Femur (tissue), 1 donor: Measurements from ENCODE around the gene ALDH7A1.
"Not testable (repeated sequence)": the region's sequence is repeated elsewhere in the genome, so short reads cannot be mapped to it uniquely, and the experiment has no call there.

Experiments
- DNase-seq: peaks from one replicate; pipeline ENCODE4 v3.0.0-alpha.2; 2017

Gene ALDH7A1

DNA sequence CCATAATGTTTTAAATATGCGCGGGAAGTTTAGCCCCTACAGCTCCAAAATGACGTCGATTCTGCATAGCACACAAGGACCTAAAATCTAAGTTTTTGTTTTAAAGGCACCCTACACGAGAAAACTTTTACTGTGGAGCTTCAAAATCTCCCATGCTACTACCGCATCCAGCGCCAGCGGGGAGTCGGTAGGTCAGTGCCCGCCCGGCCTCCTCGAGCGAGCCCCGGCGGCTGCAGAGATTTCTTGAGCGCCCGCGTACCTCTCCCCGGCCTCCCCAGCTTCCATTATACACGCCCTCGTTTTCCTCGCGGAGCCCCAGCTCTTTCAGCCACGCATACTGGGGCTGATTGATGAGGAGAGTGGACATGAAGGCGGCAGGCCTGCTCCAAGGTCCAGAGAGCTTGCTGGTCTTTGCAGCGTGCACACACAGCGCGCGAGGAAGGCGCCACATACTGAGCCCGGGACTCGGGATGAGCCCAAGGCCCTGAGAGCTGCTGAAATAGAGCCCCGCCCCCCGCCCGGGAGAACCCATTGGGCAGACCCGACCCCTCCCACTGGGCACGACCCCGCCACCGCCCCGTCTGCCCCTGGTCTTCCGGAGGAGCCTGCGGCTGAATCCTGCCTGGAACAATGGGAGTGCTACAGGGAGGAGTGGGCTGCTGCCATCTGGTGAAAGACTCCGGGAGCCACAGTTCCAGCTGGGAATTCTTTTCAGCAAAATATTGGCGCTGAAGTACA lies at the start of gene ALDH7A1:
Gene ALDH7A1, minus strand, starts transcription at position 472 of the 738 bp plus-strand sequence. Its CDS starts 21 bp downstream, at position 451.
- peak; percentile 97 for DNase-seq

DNA sequence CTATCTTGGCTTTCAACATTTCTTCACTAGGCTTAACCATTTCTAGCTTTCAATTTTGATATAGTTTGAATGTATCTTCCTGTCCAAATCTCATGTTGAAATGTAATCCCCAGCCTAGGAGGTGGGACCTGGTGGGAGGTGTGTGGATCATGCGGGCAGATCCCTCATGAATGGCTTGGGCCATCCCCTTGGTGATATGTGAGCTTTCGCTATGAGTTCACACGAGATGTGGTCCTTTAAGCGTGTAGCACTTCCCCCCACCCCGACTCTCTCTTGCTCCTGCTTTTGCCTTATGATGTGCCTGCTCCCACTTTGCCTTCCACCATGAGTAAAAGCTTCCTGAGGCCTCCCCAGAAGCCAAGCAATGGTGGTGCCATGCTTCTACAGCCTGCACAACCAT lies 46.4 kb upstream of the ALDH7A1 start:
- no peak for DNase-seq

DNA sequence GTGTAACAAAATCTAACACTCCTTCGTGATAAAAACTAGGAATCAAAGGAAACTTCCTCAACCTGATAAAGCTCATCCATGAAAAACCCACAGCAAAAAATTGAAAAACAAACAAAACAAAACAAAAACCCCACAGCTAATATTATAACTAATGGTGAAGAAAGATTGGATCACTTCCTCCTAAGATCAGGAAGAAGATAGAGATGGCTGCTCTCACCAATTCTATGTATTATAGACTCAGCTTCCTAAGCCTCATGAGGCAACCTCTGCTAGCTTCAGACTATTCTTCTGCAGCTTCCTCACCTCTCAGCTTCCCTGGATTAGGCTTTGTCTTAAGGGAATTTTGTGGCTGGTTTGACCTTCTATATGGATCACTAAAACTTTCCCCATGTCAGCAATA lies 45.8 kb upstream of the ALDH7A1 start:
- no peak for DNase-seq

DNA sequence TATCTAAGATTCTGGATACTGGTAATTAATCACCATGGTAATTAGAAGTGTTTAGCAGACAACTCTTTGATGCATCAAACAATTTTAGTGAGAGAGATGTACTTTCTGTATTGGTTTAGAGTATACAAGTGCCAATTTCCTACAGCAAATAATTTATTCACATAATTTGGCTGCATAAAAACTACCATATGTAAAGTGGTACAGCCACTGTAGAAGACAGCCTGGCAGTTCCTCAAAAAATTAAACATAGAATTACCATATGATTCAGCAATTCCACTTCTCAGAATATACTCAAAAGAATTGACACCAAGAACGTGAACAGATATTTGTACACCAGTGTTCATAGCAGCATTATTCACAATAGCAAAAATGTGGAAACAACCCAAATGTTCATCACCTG lies 41.9 kb upstream of the ALDH7A1 start:
- DNase-seq = no peak

DNA sequence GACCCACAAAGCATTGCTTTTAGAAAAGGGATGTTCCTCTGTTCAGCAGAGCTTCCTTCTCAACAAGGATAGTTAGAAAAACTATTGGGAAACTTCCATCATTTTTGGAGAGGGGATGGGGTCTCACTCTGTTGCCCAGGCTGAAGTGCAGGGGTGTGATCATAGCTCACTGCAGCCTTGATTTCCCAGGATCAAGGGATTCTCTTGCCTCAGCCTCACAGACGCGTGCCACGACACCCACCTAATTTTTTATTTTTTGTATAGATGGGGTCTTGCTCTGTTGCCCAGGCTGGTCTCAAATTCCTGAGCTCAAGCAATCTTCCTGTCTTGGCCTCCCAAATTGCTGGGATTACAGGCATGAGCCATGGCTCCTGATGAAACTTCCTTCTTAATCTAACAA lies 40.6 kb upstream of the ALDH7A1 start:
- no peak for DNase-seq

DNA sequence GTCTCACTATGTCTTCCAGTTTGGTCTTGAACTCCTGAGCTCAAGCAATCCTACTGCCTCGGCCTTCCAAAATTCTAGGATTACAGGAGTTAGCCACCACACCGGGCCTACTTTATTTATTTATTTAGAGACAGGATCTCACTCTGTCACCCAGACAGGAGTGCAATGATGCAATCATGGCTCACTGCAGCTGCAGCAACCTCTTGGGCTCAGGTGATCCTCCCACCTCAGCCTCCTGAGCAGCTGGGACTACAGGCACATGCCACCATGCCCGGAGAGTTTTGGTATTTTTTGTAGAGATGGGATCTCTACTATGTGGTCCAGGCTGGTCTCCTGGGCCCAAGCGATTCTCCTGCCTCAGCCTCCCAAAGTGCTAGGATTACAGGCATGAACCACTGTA lies 38.5 kb upstream of the ALDH7A1 start:
- no peak for DNase-seq

DNA sequence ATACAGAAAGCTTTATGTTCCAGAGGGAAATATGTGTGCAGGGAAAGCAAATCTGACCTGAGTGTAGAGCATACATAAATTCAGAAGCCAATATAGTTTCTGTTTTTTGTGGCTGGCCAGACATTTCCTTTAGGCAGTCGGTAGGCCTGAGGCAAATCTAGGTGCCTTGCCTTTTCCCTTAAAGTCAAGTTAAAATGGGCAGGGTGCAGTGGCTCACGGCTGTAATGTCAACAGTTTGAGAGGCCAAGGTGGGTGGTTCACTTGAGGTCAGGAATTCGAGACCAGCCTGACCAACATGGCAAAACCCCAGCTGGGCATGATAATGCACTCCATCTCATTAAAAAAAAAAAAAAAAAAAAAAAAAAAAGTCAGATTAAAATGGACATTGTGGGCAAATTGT lies 36.9 kb upstream of the ALDH7A1 start:
- DNase-seq = no peak

DNA sequence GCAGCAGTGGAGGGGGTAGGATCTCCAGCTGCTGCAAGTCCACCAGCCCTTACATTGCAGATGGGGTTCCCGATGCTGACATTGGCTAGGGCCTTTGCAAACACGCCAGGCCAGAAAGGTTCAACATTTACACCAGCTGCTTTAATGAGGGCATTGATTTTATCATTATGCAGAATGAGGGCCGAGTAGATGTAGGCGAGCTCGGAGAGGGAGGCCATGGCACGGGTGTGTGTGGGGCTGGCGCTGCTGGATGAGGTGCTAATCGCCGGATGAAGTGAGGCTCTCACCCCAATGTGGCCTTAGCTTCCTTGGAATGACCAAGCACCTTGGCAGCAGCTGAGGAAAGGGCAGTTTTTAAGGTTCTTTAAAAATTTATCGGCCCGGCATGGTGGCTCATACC lies 33.1 kb upstream of the ALDH7A1 start:
- no peak for DNase-seq

DNA sequence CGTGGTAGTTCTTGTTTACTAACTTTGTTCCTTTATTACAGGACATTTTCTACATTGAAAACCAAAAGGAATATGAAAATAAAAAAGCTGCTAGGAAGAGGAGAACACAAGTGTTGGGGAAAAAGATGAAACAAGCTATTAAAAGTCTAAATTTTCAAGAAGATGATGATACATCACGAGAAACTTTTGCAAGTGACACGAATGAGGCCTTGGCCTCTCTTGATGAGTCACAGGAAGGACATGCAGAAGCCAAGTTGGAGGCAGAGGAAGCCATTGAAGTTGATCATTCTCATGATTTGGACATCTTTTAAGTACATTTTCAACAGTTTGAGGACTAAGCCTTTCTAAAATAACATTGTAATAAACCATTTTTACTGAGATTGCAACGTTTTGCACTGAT lies 29.5 kb upstream of the ALDH7A1 start:
- no peak for DNase-seq

DNA sequence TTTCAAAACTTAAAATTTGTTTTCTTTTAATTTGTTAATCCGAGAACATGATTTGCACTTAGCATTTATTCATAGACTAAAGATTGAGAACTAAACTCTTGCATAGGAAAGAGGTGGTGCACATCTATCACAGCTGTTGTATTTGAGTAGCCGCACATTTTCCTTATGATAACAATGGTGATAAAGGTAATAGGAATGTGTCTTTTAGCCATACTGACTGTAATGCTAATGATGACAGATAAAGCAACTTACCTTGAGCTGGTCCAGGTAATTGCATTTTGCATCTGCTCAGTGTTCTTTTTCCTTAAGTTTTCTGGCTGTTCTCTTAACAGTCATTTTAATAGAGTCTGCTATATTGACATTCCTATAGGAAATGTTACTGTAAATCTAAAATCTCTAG lies 24.8 kb upstream of the ALDH7A1 start:
- DNase-seq = no peak

DNA sequence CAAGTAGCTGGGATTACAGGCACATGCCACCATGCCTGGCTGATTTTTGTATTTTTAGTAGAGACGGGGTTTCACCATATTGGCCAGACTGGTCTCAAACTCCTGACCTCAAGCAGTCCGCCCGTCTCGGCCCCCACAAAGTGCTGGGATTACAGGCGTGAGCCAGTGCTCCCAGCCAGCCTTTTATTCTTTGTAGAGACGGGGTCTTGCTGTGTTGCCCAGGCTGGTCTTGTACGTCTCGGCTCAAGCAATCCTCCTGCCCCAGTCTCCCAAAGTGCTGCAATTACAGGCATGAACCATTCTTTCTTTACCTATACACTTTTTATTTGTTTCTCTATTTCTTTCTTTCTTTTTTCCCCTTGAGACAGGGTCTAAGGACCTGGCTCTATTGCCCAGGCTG lies 22.6 kb upstream of the ALDH7A1 start:
- not testable (repeated sequence) for DNase-seq

DNA sequence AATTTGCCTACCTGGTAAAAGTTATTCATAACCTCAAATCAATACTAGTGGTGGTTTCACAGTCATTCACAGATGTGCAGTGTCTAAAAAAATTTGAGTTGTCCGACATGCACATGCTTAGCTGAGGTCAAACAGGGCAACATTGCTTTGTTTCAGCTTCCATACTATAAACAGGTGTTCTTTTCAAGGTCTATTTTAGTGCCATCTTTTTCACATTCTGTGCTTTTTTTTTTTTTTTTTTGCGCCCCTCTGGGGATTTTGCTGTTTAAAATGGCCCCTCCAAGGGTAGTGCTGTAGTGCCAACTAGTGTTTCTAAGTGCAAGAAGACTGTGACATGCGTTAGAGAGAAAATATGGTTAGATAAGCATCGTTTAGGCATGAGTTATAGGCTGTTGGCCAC lies 20.3 kb upstream of the ALDH7A1 start:
- DNase-seq = no peak

DNA sequence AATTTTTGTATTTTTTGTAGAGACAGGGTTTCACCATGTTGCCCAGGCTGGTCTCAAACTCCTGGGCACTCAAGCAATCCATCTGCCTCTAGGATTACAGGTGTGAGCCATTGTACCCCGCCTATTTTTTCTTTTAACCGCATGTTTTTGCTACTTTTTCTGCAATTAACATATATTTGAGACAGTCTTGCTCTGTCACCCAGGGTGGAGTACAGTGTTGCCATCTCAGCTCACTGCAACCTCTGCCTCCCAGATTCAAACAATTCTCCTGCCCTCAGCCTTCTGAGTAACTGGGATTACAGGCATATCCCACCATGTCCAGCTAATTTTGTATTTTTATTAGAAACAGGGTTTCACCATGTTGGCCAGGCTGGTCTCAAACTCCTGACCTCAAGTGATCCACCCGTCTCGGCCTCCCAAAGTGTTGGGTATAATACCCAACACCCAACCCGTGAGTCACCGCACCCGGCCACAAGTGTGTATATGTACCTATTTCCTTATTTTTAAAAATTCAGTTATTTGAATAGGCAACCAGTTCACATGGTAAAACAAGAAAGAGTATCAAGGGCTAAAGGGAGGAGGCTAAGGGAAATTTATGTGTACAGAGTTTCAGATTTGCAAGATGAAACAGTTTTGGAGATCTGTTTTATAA lies 19.0 kb upstream of the ALDH7A1 start:
- no peak for DNase-seq

DNA sequence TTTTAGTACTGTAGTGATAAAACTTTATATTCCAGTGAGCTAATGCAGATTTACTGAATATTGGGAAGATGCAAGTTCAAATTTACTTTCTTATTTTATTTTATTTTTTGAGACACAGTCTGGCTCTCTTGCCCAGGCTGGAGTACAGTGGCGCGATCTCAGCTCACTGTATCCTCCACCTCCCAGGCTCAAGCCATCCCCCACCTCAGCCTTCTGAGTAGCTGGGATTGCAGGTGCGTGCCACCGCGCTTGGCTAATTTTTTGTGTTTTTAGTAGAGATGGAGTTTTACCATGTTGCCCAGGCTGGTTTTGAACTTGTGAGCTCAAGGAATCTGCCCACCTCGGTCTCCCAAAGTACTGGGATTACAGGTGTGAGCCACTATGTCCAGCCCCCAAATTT lies 15.6 kb upstream of the ALDH7A1 start:
- no peak for DNase-seq

DNA sequence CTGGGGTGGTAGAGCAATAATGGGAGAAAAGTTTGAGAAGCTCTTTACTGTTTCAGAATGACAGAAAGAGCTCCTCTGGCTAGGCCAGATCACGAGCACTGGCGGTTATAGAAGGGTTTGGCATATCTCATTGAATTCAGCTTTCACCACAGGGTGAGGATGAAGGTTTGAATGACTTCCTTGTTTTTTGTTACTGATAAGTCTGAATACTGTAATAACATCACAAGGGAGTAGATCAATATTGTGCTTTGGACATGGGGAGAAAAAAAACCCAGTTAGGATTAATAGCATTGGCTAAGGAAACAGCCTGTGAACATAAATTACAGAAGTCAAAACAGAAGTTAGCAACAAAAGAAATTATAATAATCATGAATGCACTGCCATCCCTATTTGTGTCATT lies 15.1 kb upstream of the ALDH7A1 start:
- DNase-seq = no peak

DNA sequence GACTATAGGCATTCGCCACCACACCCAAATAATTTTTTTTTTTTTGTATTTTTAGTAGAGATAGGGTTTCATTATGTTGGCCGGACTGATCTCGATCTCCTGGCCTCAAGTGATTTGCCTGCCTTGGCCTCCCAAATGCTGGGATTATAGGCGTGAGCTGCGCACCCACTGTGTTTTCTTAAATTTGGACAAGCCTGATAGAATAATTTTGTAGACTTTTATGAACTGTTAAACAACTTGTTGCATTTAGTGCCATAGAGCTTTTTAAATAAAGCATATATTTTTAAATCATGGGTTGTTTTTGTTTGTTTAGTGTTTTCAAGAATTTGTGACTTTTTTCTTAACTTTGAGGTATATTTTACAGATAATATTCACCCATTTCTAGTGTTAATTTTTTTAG lies 10.5 kb upstream of the ALDH7A1 start:
- no peak for DNase-seq

DNA sequence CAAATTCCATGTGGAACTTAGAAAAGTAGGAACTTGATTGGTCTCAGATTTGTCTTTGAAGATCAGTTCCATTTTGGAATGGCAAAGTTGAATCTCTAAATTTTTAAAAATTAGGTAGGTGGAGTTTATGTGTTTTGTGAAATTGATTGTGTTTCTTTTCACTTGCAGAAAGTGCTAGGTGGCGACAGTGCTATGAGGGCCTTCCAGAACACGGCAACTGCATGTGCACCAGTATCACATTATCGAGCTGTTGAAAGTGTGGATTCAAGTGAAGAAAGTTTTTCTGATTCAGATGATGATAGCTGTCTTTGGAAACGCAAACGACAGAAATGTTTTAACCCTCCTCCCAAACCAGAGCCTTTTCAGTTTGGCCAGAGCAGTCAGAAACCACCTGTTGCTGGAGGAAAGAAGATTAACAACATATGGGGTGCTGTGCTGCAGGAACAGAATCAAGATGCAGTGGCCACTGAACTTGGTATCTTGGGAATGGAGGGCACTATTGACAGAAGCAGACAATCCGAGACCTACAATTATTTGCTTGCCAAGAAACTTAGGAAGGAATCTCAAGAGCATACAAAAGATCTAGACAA lies 8.5 kb upstream of the ALDH7A1 start:
- no peak for DNase-seq

DNA sequence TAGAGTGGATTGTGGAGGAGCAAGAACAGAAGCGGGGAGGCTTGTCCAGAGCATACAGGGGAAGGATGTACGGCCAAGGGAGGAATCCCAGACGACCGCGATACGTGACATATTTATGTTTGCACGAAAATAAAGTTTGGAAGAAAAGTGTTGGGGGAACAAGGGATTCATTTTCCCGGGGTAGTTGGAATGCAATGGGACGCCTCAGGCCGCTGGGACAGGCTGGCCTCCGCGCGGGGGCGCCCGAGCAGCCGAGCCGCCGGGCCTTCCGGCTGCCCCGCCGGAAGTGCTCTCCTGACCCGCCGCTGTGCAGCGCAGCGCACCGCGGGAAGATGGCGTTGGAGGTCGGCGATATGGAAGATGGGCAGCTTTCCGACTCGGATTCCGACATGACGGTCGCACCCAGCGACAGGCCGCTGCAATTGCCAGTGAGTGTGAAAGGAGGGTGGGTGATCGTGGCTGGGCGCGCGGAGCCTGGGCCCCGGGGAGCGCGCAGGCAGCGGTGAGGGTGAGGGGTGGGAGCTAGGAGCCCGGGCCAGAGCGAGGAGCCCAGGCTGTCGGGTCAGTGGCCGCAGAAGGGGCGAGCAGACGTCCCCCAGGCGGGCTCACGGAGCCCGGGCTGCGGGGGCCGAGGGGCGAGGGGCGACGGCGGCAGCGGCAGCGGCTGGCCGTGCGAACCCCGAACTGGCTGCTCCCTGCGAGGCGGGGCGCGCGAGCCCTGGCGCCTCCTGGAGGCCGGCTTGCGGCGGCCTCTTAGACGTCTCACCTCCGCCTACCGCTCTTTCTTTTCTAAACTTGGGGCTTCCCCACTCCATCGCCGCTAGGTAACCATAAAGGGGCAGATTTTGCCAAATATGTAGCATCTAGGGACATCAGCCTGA lies 5.9 kb upstream of the ALDH7A1 start, which contains the start of gene PHAX:
Gene PHAX, plus strand, starts transcription at position 317 of the 881 bp plus-strand sequence. Its CDS starts 16 bp downstream, at position 333.
- DNase-seq = peak; percentile 89

DNA sequence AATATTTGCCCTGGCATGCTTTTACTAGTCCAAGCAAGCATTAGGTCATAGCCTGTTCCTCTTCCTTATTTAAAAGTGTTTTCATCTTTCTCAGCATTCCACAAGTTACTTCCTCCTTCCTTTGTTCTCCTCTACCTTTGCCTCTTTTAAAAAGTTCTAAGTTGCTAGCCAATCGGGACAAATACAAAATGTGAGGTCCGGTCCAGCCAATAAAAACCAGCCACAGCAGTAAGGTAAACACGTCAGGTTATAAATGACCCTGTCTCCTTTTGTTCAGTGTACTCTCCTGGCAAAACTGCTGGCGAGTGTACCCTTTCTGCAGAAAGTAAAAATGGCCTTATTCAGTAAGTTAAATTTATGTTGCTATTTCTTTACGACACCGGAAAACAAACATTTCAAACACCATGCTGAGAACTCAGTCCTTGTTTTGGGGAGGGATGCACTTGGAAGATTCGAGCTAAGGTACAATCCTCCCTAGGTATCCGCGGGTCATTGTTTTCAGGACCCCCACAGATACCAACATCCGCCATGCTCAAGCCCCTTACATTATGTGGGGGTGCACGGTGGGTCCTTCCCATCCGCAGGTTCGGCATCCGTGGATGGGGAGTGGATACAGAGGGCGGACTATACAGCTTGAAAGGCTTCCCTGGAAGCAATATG lies 5.1 kb upstream of the ALDH7A1 start:
- DNase-seq = not testable (repeated sequence)

DNA sequence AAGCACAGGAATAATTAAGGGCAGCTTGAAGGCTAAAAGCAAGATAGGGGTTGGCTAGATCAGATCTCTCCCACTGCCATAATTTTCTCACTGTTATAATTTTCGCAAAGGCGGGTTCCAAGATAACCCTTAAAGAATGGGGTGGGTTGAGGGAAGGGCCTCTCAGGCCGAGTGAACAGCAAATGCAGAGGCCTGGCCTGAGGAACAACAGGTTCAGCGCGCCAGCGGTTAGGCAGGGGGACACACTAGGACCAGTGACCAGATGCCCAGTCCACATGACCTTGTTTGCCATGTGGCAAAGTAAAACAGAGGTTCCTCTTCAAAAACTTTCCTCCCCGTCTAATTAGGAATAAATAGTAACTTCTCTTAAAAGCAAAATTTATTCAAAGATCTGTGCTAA lies 4.5 kb upstream of the ALDH7A1 start:
- no peak for DNase-seq

DNA sequence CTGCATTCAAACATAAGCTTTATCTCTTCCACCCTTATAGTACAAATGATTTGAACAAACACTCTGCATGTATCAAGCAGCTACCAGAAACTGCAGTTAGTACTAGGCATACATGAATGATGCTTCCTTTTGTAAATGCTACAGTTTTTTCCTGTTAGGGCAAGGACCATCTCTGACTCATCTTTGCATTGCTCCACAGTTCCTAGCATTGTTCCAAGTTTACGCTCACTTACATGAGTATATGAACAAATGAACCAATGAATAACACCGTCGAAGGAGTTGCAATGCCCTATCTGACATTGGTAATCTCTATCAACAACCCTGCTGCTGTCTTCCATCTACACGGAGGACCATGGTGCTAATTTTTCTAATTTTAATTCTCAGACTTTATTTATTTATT lies 2.1 kb upstream of the ALDH7A1 start:
- DNase-seq = no peak

DNA sequence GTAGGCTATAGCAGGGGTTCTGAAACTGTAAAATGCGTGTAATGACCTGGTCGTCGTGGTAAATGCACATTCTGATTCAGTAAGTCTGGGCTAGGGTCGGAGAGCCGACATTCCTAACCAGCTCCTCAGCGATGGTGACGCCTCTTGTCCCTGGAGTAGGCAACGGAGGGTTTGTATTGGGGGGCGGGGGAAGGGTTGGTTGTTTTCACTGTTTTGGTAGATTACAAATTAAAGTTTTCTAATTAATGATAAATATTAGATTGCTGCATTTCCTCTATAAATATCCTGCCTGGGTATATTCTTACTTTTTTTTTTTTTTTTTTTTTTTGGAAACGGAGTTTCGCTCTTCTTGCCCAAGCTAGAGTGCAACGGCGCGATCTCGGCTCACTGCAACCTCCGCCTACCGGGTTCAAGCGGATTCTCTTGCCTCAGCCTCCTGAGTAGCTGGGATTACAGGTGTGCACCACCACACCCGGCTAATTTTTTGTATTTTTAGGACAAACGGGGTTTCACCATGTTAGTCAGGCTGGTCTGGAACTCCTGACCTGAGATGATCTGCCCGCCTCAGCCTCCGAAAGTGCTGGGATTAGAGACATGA lies 566 bp upstream of the ALDH7A1 start:
- DNase-seq = no peak
